GM19025 (cell line): ENCODE measurements around the gene BCAM.
"Not testable (repeated sequence)": the region's sequence is repeated elsewhere in the genome, so short reads cannot be mapped to it uniquely, and the experiment has no call there.

Experiments
- ATAC-seq: cut with Tn5 transposase; IDR thresholded peaks from one replicate; pipeline ENCODE4 v1.9.1; 2021; ENCODE audit warnings: mild to moderate bottlenecking, low read depth, moderate library complexity; ENCODE audit not compliant: unreplicated experiment

Gene BCAM

GRCh38 chr19:44847144-44848035 lies 38.5 kb downstream of the BCAM start:
- ATAC-seq, result no peak

DNA sequence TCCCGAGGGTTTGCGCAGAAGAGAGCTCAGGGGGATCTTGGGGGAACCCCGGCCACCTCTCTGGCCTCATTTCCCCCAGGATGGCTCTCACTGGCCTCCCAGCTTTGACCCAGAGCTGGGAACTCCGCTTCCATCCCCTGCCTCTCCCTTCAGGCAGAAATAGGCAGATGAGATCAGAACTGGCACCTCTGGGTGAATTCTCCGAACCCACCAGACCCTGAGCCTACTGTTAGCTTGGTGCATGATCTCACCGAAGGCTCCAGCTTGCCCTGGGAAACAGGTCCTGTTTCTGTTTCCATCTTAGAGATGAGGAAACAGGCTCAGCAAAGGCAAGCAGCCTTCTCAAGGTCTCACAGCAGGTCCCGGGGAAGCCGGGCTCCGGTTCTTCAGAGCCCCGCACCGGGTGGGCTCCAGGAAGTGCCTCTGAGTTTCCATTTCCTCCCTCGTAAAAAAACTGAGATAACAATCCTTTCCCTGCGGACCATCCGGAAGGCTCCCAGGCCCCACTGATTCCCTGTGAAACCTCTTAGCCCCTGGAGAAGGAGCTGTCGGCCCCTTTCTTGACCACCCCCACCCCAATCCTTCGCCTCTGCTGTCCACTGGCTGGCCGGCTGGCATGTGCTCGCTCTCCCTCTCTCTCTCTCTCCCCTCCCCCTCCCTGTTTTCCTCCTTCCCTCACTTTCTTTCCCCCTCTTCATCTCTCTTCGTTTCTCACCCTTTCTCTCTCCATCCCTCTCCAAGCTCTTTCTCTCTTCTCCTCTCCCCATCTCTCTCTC lies 39.3 kb downstream of the BCAM start:
- no peak for ATAC-seq

- no peak for ATAC-seq
These were observed 40.0 kb downstream of the BCAM start for GRCh38 chr19:44848812-44849447.

DNA sequence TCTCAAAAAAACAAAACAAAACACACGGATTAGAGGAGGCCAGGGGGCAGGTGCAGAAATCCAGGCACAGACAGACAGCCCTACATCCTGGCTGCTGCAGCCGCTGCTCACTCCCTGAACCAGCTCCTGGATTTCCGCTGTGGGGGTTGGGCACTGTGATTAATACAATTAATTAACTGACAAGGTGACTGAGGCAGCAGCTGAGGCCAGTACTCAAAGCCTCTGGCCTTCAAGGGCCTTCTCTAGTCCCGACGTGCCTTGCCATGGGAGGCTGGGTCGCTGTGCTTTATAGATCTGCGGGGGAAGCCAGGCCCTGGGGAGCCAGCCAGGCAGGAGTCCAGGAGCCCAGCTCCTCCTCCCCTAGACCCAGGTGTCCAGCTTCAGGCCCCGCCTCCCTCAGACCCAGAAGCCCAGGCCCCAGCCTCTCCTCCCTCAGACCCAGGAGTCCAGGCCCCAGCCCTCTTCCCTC lies 41.8 kb downstream of the BCAM start:
- ATAC-seq, result no peak

DNA sequence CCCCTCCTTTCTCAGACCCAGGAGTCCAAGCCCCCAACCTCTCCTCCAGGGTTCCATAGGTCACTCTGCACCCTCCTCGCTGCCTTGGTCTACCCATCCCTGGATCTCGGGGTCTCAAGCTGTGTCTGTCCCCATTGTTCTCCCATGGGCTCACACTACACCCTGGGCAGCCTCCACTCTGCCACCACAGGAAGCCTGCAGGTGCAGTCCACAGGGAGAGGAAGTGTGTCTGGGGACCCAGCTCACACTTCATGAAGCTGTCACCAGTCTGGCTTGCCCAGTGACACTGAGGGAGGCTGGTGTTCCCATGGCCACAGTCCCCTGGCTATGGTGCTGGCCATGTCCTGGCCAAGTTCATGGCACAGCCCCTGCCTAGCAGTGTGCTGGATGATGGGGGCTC lies 42.5 kb downstream of the BCAM start:
- ATAC-seq, result no peak

DNA sequence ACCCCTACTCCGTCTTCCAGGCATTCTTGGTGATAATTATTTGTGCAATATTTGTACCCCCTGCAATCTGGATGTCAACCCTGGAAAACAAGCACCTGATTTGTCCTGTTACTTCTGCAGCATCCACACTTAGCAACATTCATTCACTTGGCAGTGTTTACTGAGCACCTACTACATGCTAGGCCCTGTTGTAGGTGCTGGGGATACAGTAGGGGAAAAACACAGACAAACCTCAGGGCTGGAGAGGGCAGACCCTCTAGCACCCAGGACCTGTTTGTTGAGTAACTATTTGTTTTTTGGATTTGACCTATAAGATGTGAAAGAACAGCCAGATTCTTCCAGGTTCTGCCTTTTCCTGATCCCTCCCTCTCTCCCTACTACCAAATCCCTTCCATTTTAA lies 46.7 kb downstream of the BCAM start:
- ATAC-seq, result no peak

GRCh38 chr19:44856421-44857083 lies 47.6 kb downstream of the BCAM start:
- no peak for ATAC-seq

GRCh38 chr19:44857837-44858236 lies 48.9 kb downstream of the BCAM start:
- ATAC-seq, result no peak

- not testable (repeated sequence) for ATAC-seq
These were observed 52.7 kb downstream of the BCAM start for GRCh38 chr19:44861576-44861975.

GRCh38 chr19:44863990-44864389 lies 55.1 kb downstream of the BCAM start:
- ATAC-seq, result no peak

- ATAC-seq, result no peak
These were observed 56.4 kb downstream of the BCAM start for GRCh38 chr19:44865196-44865767.

GRCh38 chr19:44866664-44867063 lies 57.8 kb downstream of the BCAM start:
- no peak for ATAC-seq

GRCh38 chr19:44867578-44867977 lies 58.7 kb downstream of the BCAM start:
- no peak for ATAC-seq

GRCh38 chr19:44869733-44870470 lies 61.0 kb downstream of the BCAM start:
- no peak for ATAC-seq
